CD4-positive, alpha-beta T cell treated with Interleukin-2 at 100 ng/mL for 4 hours (primary cell): Measurements from ENCODE around the gene WNK2.

Source experiments
- DNase-seq: peaks from one replicate; pipeline ENCODE4 v3.0.0-alpha.2; 2020; ENCODE audit warnings: low spot score

WNK2 gene

GRCh38 chr9:93185266-93186214, 1.6 kb downstream of the WNK2 start:
- no peak for DNase-seq

GRCh38 chr9:93186215-93186945, 2.4 kb downstream of the WNK2 start:
- no peak for DNase-seq

DNA sequence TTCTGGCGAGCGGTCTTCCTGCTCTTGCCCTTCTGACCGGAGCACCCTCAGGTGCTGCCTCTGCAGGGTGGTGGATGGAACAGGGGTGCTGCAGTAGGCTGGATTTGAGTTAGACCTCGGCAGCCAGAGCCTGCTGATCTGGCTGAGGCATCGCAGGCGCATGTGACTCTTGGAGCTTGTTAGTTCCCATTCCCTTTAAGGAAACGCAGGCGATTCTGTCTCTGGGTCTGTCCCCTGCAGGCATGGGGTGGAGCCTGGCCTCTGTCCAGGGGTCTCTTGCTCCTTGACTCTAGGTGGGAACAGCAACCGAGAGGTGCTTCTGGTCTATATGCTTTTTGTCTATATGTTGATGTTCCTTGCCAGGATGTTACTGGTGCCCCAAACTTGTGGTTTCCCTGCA, 3.1 kb downstream of the WNK2 start:
- DNase-seq: no peak

- no peak for DNase-seq
Observed at GRCh38 chr9:93187574-93187973, 3.6 kb downstream of the WNK2 start.

DNA sequence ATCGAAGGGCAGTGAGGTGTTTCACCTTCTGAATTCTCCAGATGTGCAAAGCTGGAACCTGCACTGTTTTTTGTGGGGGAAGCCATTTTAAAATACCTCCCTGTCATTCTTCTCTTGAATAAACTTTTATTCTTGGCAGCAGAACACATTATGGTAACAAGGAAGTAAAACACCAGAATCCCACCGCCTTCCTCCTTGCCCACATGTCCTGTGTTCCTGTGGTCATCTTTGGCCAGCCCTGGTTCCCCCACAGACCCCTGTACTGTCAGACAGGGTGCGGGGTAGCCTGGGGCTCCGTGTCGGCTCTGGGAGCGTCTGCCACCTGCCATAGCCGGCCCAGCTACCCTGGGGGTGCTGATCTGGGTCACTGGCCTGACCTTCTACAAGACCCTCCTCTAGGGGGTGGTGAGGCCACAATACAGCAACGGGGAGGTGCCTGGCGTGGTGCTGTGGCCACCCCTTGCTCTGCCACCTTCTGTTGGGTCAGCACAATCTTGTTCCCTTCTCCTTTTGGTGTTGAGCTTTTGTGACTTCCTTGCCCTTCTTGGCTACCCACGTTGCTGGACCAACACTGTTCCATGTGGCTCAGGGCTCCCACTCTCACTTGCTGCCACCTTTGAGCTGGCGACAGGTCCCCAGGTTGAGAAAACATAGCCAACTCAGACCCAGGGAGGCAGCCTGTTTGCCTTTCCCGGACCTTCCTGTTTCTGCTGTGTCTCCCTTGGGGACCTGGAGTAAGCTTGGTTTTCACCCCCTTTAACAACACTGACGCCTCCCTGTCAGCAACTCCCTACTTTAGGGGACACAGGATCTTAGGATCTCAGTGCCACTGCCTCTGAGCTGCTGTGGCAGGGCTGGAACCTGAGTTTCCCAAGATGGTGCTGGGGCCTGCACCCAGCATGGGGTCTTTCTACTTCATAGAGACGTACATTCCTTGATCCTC, 4.8 kb downstream of the WNK2 start:
- no peak for DNase-seq

DNA sequence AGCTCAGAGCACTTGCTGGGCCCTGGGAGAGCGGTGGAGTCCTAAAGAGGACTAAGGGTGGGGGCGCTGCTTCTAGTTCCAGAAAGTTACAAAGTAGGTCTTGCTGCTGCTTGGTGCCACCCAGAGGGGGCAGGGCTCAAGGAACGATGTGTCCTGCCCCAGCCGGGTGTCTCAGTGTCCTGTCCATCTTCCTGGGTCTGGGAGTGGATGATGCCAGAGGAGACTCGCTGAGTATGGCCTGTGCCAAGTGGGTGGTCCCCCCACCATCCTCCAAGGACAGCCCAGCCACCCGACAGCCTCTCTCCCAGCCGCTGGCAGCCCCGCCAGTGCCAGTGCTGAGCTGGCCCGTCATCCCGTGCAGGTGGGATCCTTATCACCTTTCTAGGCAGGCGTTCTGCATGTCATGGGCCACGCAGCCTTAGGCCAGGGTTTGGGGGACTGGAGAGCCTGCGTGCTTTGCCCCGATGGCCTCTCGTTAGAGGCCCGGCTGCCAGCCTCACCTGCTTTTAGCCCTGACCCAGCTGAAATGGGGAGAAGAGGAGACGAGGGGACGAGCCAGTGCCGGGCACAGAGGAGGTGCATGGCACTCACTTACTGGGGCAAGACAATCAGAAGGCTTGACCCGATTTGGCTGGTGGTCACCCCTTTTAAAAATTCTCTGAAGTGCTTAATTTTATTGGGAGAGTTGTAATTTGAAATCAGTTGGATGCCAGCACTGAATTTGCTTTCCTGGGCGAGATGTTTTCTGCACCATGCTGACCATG, 5.6 kb downstream of the WNK2 start:
- DNase-seq: no peak

DNA sequence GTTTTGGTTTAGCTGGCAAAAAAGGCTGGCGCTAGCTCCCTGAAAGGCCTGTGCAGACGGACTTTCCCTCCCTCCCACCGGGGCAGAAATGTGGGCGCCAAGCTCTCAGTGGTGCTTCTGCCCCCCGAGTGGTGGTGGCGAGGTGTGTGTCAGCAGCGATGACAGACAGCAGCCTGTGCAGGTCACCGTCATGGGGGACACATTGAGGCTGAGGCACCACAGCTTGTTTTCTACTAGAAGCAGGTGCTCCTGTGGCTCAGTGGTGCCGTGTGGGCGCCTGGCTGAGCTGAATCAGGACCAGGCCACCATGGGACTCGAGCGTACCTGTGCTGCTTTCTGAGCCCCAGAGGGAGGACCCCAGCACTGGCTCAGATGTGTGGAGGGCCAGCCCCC, 6.2 kb downstream of the WNK2 start:
- no peak for DNase-seq

DNA sequence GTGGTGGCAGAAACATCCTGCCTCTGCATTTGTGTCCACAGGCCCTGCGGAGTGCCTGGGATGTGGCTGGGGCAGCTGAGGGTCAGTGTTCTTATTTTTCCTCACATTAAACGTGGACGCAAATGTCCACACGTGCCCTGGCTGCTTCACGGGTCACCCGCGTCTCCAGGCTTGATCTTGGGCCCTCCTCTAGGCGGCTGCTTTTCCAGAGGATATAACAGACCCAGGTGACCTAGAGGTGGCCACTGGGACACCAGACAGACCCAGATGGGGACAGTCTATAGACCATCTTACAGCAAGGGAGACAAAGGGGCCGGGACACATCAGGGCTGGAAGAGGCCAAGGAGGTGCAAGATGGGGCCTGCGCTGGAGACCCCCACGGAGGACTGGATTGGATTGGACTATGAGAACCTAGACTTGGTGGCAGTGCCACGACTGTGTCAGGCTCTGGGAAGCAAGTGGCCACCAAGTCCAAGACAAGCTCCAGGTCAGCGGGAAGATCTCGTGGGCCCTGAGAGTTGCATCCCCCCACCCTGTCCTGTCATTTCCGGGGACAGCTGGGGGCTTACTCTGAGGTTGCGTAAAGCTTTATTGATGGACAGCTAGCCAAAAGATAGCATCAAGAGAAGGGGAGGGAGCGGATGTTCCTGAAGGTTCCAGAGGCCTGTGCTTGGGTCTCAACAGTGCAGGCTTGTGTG, 6.9 kb downstream of the WNK2 start:
- no peak for DNase-seq

DNA sequence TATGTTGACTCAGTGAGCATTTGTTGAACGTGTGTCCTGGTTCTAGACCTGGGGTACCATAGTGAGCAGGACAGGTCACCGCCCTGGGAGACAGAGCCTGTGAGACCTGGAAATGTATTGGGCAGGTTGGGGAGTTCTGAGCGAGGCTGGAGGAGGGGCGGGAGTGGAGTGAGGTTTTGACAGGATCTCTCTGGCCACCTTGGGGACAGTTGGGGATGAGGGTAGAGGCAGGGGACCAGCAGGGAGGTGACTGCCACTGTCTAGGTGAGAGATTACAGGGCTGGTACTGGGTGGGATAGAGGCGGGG, 7.4 kb downstream of the WNK2 start:
- DNase-seq: no peak

DNA sequence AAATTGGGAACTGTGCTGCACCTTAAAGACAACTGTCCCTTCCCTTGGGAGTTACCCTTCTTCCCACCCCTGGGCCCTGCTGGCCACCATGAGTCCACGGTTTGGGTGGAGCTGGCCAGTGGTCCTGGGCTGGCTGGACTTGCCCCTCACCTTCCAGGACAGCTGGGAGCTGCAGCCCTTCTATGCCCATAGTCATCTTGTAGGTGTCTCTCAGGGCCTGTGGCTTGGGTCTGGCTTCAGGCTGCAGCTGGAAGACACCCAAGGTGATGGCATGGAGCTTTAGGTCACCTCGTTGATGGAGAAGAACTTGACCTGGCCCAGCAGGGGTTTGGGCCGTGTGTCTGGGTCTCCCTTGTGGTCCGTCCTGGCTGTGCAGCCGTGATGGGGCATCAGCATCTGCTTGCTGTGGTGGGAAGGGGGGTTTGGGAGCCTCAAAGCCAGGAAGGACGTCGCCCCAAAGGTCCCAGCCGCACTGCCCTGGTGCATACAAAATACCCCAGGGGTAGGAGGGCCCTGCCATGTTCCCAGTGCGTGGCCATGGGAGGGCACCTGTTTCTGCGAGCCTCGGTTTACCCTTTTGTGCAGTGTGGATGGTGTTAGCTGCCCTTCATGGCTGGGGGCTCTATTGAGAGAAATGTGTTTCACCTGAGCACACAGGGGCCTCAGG, 8.9 kb downstream of the WNK2 start:
- no peak for DNase-seq

DNA sequence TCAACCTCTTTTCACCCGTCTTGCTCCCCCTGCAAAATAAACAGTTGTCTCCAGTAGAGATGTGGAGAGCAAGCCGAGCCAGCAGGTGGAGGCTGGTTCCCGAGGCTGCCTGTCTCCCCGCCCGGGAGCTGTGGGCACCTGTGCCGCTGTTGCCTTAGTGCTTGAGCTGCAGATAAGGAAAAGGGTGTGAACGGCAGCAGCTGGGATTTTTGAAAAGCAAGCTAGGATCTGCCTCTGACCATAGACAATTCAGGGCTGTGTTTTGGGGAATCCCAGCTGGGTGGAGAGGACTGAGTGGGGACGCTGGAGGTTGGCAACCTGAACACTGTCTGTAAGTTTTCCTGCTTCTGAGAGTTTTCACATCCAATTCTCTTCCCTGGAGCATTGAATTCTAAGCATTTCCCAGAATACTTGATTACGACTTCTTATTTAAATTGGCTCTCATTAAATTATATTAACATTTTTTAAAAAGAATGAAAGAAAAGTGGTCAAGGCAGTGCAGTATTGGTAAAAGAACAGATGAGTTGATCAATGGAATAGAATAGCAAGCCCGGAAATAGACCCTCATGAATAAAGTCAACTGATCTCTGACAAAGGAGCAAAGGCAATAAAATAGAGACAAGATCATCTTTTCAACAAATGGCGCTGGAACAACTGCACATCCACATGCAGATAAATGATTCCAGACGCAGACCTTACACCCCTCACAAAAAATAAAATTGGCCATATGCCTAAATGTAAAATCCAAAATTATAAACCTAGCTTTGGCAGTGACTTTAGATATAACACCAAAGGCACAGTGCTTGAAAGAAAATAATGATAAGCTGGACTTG, 9.7 kb downstream of the WNK2 start:
- no peak for DNase-seq

- DNase-seq: no peak
Observed at GRCh38 chr9:93194221-93194625, 10.3 kb downstream of the WNK2 start.

- DNase-seq: no peak
Observed at GRCh38 chr9:93194641-93195040, 10.7 kb downstream of the WNK2 start.

DNA sequence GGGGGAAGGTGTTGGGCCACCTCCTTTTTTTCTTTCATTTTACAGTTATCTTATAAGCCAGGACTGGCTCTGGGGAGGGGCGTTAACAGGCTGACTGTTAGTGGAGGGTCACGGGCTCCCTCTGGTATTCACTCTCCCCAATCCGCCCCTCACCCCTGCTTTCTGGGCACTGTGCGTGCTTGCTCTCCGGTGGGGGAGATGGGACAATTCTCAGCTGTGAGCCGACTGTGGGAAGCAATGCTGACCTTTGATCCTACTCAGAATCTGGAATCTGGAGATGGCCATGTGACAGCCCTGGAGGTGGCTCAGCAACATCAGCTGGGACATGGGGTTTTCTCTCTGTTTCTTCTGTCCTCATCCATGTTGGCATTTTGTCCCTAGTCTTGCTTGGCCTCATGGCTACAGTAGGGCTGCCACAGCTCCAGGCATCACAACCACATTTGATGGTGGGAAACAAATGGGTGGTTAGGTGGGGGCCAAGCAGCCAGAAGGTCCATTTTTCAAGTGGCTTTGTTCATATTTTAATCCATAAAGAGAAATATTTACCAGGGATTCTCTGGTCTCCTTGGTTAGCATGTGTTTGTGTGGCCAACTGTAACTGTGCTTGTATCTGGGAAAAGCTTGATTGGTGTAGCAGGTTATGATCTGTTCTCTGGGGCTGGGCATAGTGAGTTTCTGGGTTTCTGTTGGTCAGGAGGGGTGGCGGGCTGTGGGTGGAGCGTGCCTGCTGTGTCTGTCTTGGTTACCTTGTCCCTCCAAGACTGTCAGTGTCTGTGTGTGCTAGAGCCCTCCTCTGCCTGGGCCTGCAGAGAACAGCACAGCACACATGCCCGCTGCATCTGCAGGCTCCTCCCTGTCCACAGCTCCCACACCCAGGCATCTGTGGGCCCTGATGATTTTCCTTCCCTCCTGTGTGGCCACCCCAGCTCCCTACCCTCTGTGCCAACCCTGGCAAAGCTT, 12.4 kb downstream of the WNK2 start:
- no peak for DNase-seq

- no peak for DNase-seq
Observed at GRCh38 chr9:93197670-93198069, 13.7 kb downstream of the WNK2 start.

DNA sequence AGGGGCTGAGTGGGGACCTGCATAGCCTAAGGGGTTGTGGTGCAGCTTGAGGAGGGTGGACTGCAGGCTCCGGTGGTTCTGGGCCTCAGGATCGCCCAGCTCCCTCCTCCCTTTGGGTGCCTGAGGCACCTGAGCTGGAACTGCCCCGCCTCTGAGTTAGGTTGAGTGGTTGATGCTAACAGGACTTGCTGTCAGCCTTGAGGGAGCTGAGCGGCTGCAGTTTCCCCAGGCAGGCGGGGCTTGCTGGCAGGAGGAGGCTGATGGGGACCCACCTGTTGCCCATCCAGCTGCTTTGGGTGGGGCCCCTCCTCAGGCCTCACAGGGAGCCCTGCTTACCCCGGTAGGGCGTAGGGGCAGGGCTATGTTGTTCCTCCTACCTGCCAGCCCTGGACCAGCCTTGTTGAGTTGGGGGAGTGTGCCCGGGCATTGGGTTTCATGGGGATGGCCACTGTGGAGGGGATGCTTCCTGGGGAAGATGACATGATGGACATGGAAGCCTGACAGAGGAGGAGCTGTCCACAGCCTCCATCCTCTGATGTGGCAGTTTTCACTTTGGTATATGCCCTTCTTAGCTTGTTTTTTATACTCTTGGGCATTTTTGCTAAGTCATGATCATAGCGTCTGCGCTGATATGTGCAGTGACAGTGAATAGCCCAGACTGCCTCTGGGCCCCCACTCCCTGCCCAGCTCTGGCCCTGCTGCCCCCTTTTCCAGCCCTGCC, 14.3 kb downstream of the WNK2 start:
- no peak for DNase-seq

GRCh38 chr9:93198838-93199625, 15.1 kb downstream of the WNK2 start:
- no peak for DNase-seq
